Measurements from ENCODE around the gene HYI.

DNA sequence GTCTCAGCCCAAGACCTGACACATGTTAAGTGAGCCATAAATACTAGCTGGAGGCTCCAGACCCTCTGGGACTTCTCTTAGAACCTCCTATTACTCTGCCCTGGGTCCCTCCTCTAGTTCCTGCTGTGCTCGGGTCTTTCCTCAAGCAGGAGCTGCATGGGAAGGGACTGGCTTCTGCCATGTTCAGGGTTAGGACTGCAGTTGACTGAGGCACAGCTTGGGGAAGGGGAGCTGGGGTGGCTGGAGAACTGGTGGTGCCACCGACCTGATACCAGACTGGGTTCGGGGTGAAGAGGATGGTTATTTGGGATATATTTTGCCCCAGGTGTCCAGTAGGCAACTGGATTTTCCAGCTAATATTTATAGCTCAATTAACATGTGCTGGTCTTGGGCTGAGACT is 15.7 kb downstream of the HYI start:
- TF ChIP-seq, protein P1, sequence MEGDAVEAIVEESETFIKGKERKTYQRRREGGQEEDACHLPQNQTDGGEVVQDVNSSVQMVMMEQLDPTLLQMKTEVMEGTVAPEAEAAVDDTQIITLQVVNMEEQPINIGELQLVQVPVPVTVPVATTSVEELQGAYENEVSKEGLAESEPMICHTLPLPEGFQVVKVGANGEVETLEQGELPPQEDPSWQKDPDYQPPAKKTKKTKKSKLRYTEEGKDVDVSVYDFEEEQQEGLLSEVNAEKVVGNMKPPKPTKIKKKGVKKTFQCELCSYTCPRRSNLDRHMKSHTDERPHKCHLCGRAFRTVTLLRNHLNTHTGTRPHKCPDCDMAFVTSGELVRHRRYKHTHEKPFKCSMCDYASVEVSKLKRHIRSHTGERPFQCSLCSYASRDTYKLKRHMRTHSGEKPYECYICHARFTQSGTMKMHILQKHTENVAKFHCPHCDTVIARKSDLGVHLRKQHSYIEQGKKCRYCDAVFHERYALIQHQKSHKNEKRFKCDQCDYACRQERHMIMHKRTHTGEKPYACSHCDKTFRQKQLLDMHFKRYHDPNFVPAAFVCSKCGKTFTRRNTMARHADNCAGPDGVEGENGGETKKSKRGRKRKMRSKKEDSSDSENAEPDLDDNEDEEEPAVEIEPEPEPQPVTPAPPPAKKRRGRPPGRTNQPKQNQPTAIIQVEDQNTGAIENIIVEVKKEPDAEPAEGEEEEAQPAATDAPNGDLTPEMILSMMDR (conservative IDR thresholded peaks at IDR 0.05; ENCODE audit: low read depth, low read length) = no peak
- TF ChIP-seq EZH2phosphoT487 (IDR thresholded peaks at IDR 0.05; ENCODE audit: borderline replicate concordance, low read length) = no peak
- TF ChIP-seq EZH2 (IDR thresholded peaks at IDR 0.05; ENCODE audit: low read length, unreplicated experiment) = no peak
